Measurements from ENCODE around the gene SLC8A1. TPM values are rescaled to one million over a fixed set of nuclear protein-coding genes. Genes with fewer than 3 reads are reported as not detected.

SLC8A1 gene
- total RNA-seq, 1 donor from 2014 or later: 53.8 TPM

- Histone ChIP-seq H3K36me3 (no peaks in the 10 kb centered on the region), H3K27ac (no peak overlapping the region), H3K4me3 (no peak overlapping the region), H3K4me1 (no peaks in the 10 kb centered on the region), H3K9me3 (no peaks in the 10 kb centered on the region), H3K27me3 (no peaks in the 10 kb centered on the region)
- TF ChIP-seq CTCF (IDR thresholded peaks at IDR 0.05): no peak
- intact Hi-C loops (cut with DNase I): no loop called here
- DNase-seq (no peak), ATAC-seq (no peak)
Observed at GRCh38 chr2:40317046-40317445, 134.8 kb downstream of the SLC8A1 start.

GRCh38 chr2:40316620-40317019 is 135.3 kb downstream of the SLC8A1 start:
- intact Hi-C loops (cut with DNase I): no loop called here
- DNase-seq (no peak), ATAC-seq (no peak)
- Histone ChIP-seq H3K36me3 (no peaks in the 10 kb centered on the region), H3K4me3 (no peak overlapping the region), H3K27me3 (no peaks in the 10 kb centered on the region), H3K4me1 (no peaks in the 10 kb centered on the region), H3K27ac (no peak overlapping the region), H3K9me3 (no peaks in the 10 kb centered on the region)
- no peak for TF ChIP-seq CTCF (IDR thresholded peaks at IDR 0.05)

- no peaks in the 10 kb centered on the region for H3K9me3 ChIP-seq
- H3K4me3 ChIP-seq: no peak overlapping the region
- intact Hi-C loops (cut with DNase I): no loop called here
- H3K27ac ChIP-seq: no peak overlapping the region
- DNase-seq: no peak
- no peaks in the 10 kb centered on the region for H3K4me1 ChIP-seq
- TF ChIP-seq CTCF (IDR thresholded peaks at IDR 0.05): no peak
- no peaks in the 10 kb centered on the region for H3K36me3 ChIP-seq
- ATAC-seq: no peak
- no peaks in the 10 kb centered on the region for H3K27me3 ChIP-seq
Observed at GRCh38 chr2:40315683-40316082, 136.2 kb downstream of the SLC8A1 start.

GRCh38 chr2:40311026-40311425 is 140.9 kb downstream of the SLC8A1 start:
- no peak overlapping the region for H3K27ac ChIP-seq
- H3K27me3 ChIP-seq: no peaks in the 10 kb centered on the region
- DNase-seq (no peak), ATAC-seq (no peak)
- no peaks in the 10 kb centered on the region for H3K36me3 ChIP-seq
- TF ChIP-seq CTCF (IDR thresholded peaks at IDR 0.05): no peak
- H3K4me3 ChIP-seq: no peak overlapping the region
- H3K4me1 ChIP-seq: no peaks in the 10 kb centered on the region
- no peaks in the 10 kb centered on the region for H3K9me3 ChIP-seq
- intact Hi-C loops (cut with DNase I): no loop called here

GRCh38 chr2:40310303-40310702 is 141.6 kb downstream of the SLC8A1 start:
- TF ChIP-seq CTCF (IDR thresholded peaks at IDR 0.05): no peak
- no peak for ATAC-seq
- H3K27me3 ChIP-seq: no peaks in the 10 kb centered on the region
- DNase-seq: no peak
- no peak overlapping the region for H3K27ac ChIP-seq
- intact Hi-C loops (cut with DNase I): no loop called here
- no peaks in the 10 kb centered on the region for H3K4me1 ChIP-seq
- H3K4me3 ChIP-seq: no peak overlapping the region
- H3K36me3 ChIP-seq: no peaks in the 10 kb centered on the region
- no peaks in the 10 kb centered on the region for H3K9me3 ChIP-seq

- Histone ChIP-seq H3K9me3 (no peaks in the 10 kb centered on the region), H3K4me3 (no peak overlapping the region), H3K4me1 (no peaks in the 10 kb centered on the region), H3K36me3 (no peaks in the 10 kb centered on the region), H3K27ac (no peak overlapping the region), H3K27me3 (no peaks in the 10 kb centered on the region)
- no peak for TF ChIP-seq CTCF (IDR thresholded peaks at IDR 0.05)
- DNase-seq: no peak
- ATAC-seq: no peak
- intact Hi-C loops (cut with DNase I): no loop called here
Observed at GRCh38 chr2:40304340-40304739, 147.6 kb downstream of the SLC8A1 start.
